Stimulated activated CD8-positive, alpha-beta memory T cell treated with anti-CD3 and anti-CD28 coated beads, Interleukin-2, amount 100 ng/mL, for 1 hour (primary cell): ENCODE data around the gene PLD1.

Experiments used
- DNase-seq, 2 donors: peaks; one replicate each; pipeline ENCODE4 v3.0.0-alpha.2; 2020; ENCODE audit warnings: low read depth in 2 of 2

Gene PLD1

DNA sequence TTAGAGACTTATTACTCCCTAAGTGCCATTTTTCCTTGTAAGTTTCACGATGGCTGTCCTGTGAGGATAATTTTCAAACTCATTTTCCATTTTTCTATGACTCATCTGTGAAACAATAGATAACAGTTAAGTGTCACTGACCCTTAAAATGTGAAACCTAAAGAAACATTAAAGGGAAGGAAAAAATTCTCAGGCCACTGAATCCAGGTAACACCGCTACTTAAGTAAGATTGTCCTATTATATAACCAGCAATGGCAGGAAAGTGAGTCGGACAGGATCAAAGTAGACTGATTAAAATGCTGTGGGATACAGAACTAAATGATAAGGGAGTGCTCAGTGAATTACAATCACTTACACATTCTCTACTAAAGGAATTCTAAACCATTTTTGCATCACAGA is 12.4 kb downstream of the PLD1 start:
- no peak for DNase-seq

DNA sequence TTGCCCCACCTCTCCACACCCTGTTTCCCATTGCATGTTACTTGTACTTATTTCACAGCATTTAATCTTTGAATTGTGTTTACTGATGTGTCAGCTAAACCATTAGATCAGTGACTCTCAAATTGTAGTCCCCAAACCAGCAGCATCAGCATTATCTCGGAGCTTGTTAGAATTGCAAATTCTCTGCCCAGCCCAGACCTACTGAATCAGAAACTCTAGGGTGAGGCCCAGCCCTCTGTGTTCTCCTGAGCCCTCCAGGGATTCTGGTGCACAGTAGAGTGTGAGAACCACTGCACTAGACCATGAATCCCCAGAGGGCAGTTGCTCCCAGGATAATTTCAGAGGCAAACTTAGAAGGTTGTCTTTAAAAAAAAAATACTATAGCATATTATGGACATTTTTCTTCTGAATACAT is 13.0 kb downstream of the PLD1 start:
- DNase-seq, result no peak

DNA sequence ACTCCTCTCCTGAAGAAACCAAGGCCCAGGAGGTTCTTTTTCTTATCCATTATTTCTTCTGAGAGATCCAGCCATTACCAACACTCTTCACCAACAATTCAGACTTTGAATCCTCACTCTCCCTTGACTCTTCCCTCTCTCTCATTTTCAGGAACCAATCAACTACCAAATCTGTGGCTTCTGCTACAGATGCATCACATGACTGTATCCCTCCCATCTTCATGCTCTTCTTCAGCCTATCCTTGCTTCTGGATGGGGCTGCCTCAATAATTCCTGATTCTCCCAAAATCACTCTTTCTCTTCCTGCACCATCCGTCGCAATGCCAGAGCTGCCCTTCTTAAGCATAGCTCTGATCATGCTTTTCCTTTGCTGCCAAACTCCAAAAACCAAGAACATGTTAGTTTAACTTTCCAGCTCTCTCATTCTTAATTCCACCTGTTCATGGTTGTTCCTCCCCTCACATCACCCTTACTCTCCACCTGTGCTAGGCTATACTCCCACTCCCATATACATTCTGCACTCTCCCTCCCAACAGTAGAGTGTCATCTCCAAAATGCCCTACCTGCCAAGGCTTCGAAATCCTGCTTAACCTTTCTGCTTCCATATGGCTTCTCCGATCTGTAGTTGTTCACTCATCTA is 13.5 kb downstream of the PLD1 start:
- DNase-seq, result no peak

DNA sequence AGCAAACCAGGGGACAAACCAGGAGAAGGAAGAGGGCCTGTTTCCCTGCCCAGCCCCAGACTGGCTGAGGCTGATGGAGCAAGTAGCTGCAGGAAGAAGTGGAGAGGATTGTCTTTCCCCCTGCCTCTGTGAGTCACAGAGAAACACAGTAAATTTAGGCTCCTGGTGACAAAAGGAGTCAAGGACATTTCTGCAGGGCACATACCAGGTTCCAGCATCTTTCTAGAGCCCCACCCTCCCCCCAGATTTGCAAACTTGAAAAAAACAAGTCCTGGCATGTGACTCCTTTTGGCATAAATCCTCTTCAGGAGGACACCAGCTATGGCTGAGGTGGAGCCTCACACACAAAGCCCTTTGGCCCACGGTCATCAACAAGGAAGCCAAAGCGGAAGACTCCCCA is 17.8 kb downstream of the PLD1 start:
- DNase-seq, result no peak

DNA sequence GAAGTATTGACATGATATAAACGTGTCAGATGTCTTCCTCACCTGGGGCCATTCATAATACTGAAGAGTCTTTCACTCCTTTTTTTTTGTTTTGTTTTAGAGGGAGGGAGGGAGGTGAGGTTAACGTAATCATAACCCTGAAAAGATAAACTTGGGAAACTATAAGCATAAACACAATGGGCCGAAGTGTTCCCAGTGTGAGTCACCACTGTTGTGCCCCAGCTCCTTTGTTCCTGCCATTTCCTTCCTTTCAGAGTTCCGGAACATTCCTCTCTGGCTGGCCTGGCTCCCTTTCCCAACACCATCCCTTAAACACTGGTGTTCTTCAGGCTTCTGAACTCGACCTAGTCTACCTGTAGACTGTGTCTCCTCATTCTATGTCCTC is 18.6 kb downstream of the PLD1 start:
- DNase-seq, result no peak

DNA sequence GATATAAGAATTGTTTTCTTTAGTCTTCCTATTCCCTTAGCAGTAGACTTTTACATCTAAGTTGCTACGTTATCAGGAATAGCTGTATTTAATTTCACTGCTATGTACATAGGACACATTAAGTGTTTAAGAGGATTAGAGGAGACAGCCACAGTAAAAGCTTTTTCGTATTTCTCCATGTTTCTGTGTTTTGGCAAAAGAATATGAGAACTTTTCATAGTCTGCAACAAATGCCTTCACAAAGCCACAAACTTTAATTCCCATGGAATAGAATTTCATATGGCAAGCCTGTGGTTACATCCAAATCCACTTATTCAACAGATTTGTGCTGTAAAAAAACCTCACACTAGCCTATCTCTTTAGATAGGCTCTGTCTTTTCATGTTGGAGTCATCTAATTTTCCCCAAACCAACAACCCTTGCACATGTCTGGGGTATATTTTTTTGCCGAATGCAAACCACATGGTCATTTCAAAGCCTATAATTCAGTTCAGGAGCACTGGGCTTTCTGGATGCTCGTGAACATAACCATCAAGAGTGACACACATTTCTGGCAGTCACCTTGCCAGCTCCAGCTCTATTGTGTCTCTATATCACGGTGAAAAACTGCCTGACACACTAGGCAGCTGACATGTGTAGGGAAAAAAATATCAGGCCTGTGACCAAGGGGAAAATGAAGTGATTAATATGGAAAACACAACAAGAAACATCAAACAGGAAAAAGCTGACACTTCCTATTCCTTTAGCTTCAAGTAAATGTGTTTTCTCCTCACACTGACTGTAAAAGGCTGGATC is 19.2 kb downstream of the PLD1 start:
- no peak for DNase-seq

DNA sequence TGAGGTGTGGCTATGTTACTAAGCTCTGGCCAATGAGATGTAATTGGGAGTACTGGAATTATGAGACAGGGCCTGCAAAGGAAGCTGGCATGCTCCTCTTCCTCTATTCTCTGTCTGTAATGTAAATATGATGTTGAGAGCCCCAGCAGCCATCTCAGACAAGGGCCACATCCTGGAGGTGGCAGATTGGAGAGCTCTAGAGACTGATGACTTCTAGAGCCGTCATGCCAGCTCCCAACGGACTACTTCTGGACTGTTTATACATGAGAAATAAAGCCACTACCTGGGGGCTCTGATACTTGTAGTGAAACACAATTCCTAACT is 19.7 kb downstream of the PLD1 start:
- DNase-seq, result no peak

DNA sequence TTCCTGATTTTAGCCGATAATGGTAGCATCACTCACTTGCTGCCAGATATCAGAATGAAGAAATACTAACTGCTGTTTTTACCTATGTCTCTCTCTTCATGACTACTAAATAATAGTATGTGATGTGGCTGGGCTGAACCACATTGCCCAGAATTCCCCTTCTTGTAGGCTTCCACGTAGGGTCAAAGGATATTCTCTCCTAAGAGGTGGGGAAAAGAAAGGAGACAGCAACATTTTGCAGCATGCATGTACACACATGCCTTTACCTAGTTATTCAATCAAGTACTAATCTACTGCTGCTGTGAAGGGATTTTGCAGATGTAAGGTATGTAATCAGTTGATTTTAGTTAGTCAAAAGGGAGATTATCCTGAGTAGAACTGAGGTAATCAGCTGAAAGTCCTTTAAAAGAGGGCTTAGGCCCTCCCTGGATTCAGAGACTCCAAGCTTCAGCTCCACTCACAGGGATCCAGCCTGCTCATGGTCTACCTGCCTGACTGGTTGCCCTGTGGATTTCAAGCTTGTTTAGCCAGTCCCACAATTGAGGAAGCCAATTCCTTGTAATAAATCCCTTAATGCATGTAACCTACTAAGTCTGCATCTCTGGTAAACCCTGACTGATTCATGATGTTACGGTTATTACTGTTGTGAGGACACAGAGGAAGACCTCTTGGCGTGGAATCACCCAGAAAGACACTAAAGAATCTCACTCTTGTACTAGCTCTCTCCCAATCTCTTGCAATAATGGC is 20.4 kb downstream of the PLD1 start:
- no peak for DNase-seq

DNA sequence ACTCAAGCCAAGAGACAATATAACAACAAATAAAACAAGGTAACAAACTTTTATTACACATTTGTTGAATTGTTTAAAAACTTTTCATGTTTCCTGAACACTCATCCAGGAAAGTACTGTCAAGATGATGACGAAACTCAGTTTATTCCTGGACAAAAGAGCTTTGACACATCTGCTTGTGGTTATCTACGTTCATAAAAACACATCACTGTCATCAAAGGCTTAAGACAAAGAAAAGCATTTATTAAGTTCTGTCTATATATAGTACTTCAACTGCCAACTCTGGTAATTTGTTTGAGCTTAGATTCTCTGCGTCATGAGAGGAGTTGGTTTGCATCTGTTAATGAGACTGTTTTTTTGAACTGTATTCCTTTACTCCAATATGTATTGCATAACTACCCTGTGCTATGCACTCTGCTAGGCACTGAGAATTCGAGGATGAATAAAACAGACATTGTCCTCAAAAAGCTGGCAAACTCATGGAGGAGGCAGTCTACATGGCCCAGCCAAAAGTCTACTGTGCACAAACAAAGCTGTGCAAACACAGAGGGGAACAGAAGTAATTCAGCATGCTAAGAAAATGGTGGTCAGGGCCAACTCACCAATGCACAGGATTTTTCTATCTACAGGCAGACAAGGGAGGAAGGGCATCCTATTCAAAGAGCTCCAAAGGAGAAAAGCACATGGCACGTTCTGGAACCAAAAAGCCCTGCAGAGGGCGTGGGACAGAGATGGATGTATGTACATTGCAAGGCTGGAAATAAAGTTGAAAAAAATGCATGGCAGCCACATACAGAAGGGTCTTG is 21.5 kb downstream of the PLD1 start:
- DNase-seq, result no peak

DNA sequence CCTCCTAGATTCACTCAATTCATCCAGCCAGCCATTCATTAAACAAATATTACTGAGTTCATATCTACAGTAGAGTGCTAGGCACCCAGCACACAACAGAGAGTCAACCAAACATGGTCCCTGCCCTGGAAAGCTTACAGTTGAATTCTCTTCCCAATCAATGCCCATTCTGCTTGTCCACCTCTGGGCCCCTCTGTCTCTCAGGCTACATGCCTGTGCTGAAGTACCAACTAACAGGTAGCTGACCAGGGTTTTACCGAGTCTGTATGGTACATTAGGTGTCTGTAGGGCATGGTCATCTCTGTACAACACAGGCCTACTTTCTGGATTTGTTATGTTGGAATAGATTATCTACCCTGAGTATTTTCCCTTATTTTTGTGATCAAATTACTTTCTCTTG is 23.3 kb downstream of the PLD1 start:
- no peak for DNase-seq

DNA sequence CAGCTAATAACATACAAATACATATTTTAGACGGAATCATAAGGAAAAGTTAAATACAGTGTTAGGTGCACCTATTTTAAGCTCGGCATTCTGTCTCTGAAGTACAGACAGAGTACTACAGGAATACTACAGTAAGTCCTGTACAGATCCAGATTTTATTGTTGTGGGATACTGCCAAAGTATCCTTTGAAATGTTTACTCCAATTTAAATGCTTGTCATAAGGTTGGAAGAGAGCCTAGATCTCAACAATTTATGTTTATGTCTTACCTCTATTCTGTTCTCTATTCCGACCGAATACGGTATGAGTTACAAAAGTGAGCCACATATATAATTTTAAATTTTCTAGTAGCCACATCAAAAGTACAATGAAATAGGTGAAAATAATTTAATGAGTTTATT is 25.3 kb downstream of the PLD1 start:
- DNase-seq, result no peak

DNA sequence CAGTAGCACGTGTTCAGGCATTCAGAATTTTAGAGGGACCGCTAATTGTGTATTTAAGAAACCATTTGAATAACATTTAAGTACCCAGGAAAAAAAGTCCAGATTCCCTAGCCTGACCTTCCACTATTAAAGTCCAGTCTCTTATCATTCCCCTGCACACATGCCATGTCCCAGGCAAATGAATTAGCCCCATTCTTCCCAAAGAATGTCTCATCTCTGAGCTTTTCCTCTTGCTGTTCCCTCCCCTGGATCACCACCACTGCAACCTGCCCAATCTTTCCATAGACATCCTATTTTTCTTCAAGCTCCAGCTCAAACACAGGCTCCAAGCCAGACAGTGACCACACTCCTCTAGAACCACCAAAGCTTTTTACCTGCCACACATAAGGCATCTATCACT is 25.9 kb downstream of the PLD1 start:
- DNase-seq, result no peak

DNA sequence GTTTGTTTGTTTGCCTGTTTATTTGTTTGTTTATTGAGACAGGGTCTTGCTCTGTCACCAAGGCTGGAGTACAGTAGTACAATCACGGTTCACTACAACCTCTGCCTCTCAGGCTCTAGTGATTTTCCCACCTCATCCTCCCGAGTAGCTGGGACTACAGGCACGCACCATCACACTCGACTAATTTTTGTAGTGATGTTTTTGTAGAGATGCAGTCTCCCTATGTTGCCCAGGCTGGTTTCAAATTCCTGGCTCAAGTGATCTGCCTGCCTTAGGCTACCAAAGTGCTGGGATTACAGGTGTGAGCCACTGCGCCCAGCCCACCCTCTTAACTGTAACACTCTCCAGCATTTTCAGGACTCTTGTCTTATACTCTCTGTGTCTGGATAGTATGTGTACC is 26.7 kb downstream of the PLD1 start:
- DNase-seq, result no peak

DNA sequence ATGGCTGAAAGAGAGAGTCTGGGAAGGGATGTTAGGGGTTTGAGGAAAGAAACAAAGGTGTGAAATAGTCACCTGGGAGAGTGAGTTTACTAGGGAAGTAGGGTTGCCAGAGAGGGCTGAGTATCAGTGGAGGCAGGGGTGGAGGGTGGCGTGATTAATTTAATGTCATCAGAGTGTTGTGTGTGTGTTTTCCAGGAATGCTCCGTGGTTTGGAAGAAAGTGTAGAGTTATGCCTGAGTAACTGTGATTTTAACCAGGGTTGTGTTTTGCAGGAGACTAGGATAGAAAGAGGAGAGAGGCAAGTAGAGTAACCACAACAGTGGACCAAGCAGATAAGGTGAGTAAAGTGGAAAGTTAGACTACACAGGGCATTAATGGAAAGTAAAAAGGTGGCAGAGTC is 27.2 kb downstream of the PLD1 start:
- DNase-seq, result no peak

DNA sequence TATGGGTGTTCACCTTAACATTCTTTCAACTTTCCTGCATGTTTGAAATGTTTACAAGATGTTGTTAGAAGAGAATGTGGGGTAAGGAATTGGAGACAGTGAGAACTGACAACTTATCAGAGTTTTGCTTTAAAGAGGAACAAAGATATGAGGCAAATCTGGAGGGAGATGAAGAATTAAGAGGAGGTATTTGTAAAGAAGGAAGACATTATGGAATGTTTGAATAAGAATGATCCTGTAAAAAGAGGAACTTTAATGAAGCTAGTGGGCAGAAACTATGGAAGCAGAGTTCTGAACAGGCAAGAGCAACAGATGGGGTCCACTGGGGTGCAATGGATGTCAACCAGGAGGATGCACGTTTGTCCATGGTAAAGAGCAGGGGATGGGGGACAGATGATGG is 27.7 kb downstream of the PLD1 start:
- DNase-seq, result no peak

DNA sequence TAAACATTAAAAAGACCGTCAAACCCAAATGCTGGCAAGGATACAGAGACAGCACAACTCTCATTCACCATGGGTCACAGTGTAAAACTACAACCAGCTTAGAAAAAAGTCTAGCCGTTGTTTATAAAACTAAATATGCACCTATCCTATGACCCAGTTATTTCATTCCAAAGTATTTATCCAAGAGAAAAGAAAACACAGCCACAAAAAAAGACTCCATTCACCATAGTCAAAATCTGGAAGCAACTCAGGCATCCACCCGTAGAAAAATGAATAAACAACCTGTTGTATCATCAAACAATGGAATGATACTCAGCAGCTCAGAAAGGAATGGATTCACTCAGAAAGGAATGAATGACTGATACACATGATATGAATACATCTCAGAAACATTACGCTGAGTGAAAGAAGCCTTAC is 28.6 kb downstream of the PLD1 start:
- DNase-seq, result no peak

DNA sequence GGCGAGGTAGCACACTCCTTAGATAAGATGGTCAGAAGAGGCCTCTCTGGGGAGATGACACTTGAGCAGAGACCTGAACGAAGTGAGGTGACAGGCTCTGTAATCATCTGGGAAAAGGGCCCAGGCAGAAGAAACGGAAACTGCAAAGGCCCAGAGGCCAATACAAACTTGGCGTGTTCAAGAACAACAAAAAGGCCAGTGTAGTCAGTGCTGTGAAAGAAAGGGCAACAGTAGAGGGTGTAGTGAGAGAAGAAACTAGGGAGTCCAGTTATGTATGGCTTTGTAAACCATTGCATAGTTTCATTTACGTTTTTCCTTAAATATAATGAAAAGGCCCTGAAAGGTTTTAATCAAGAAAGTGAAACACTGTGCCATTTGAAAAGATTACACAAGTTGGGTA is 31.8 kb downstream of the PLD1 start:
- no peak for DNase-seq

DNA sequence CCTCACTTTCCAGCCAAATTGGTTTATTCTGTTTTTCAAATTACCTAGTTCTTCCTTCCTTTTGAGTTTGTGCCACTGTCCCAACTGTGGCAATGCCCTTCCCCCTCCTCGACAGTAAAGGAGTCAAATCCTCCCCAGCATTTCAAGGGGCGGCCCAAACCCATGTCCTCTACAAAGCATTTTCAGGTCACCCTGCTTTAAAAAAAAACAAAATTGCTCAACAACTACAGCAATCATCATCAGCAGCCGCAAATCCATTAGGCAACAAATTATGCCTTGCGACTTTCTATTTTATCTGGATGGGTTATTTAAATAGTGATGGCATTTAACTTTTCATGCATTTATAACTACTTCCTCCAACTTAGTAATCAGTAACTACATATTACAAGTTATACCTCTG is 32.7 kb downstream of the PLD1 start:
- no peak for DNase-seq

DNA sequence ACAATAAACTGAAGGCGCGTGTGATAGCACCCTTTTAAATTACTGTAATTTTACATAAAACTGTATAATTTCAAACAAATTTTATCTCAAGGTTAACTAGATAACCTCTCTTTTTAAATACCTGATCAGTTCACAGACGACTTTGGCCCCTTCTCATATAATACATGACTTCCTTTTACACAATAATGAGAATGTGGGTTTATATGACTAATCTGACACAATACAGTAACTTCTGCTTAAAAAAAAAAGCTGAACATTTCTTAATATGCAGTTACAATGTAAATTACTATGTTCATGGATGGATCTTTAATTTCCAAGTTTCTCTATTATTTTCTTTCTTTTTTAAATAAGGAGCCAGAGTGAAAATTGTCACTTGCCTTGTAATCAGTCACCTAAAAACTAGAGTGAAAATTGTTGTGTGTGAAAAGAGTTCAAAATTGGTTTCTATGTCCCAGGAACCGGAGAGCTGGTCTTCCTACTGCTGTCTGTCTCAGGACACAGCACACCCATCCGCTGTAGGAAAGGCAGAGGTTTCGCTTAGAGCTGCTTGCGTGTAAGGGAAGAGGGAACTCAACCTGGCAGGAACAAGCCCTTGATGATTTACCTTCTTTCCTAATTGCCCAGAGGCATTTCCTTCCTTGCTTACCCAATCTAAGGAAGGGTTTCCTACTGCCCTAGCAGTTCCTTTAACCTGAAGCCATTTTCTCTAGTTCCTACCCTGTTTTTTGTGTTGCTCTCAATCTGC is 33.3 kb downstream of the PLD1 start:
- DNase-seq, result no peak

DNA sequence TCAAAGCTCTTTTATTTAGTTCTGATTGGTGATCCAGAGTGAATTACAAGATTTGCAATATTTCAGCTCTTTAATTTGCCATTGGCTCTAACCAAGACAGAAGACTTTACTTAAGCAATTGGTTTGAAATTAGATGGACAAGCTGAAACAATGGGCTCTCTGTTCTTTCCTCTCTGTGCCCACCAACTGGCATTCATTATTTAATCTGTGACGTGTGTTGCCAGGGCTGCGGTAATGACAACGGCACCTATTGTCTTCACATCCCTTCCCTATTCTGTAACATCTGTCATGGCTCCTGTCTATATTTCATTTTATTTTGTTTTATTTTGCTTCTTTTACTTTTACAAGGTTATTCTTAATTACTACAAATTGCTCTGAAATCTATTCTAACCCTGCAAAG is 33.9 kb downstream of the PLD1 start:
- no peak for DNase-seq

DNA sequence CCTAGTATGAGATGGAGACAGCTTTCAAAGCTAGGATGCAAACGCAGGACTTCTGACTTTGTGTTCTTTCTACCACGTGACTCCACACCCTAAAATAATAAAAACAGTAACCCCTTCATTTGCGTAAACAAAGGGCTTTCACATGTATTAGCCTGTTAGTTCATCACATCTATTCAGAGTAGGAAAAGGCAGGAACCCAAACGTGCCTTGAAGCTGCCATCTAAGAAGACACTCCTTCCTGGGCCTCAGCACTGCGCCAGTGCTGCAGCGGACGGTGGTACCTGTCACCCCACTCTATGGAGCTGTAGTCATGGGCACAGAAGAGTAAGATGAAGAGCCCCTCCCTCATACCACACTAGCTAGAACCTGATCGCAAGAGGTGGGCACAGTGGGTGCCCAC is 34.3 kb downstream of the PLD1 start:
- no peak for DNase-seq

DNA sequence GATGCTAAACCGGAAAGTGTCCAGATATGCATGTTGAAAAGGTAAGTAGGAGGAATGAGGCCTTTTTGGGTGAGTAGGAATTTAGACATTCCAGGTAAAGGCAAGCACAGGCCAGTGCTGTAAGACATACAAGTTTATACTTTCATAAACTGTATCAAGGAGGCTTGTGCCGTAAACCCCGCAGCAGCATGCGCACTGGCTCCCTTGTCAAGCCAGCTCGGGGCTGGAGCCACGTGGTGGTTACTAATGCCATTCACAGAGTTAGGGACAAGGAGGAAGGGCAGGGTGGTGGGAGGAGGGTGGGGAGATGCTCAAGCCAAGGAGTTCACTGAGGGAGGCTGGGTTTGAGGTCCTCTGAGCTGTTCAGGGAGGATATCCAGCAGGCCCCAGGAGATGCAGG is 35.8 kb downstream of the PLD1 start:
- no peak for DNase-seq
